Mucosa of descending colon (tissue), 3 donors: ENCODE data around the gene PCDHB12. TPM values are rescaled to one million over a fixed set of nuclear protein-coding genes. Genes with fewer than 3 reads are reported as not detected.
"Not testable (repeated sequence)": the region's sequence is repeated elsewhere in the genome, so short reads cannot be mapped to it uniquely, and the experiment has no call there.

Experiments used
- ATAC-seq: fragments of 200-7000 bp; cut with Tn5 transposase; one replicate; pipeline ENCODE4 v1.9.1; 2020; ENCODE audit warnings: mild to moderate bottlenecking, moderate library complexity
- DNase-seq, 3 donors: peaks; one replicate each; pipeline ENCODE4 v3.0.0-alpha.2; 2020
- H3K36me3 ChIP-seq: fragments of 200-600 bp; one replicate; pipeline ENCODE4 v1.8.0; 2021; ENCODE audit warnings: low read depth, mild to moderate bottlenecking
- H3K4me1 ChIP-seq: fragments of 200-600 bp; one replicate; pipeline ENCODE4 v1.8.0; 2021; ENCODE audit warnings: low read depth, mild to moderate bottlenecking
- H3K4me3 ChIP-seq: fragments of 200-600 bp; one replicate; pipeline ENCODE4 v1.8.0; 2021; ENCODE audit warnings: mild to moderate bottlenecking
- H3K9me3 ChIP-seq: fragments of 200-600 bp; one replicate; pipeline ENCODE4 v1.8.0; 2021; ENCODE audit warnings: mild to moderate bottlenecking
- intact Hi-C, 2 donors: fragments of 100-400 bp; cut with DNase I in 1 of 2; cut with micrococcal nuclease in 1 of 2; formaldehyde crosslinking; loops; one replicate each; pipeline versions ENCODE4 v1.11.0 to v1.11.1; 2022; cut with DNase I, micrococcal nuclease
- long read RNA-seq, 2 donors: library from polyadenylated mRNA; unstranded; transcript quantifications; one replicate each; pipeline ENCODE4 v2.0.0, GENCODE V29; 2019 to 2021
- total RNA-seq, 3 donors: library from RNA; stranded (reverse); fragmentation: NEBNext Ultra II Directional in 2 of 3; extraction: Animal tissue kit (Norgen Biotek cat#: 25700) in 2 of 3; gene quantifications; one replicate each; pipeline versions ENCODE4 v1.2.1 to v1.2.4, GENCODE V29; 2021 to 2023
- TF ChIP-seq, protein P1 (sequence below): fragments of 200-600 bp; IDR thresholded peaks from one replicate; pipeline ENCODE4 v1.8.0; 2022; ENCODE audit warnings: antibody characterized with exemption, mild to moderate bottlenecking
- donor health status: DM: no; HTN: no; CAD: no; lungs with moderate emphysema.
- donor health status: DM: no; HTN: no; CAD: no.
- donor health status: DM: no; HTN: yes; CAD: no.

Gene PCDHB12
- total RNA-seq, result 1 to 10 TPM in 1 of 3 donors, under 1 TPM in 2; 0.52 to 3.9 (median 0.67) TPM
- long read RNA-seq, donor 1, partial matches to known transcripts, result 0 of 4 reads
- long read RNA-seq, donor 1, other reads (novel, unspliced or antisense), result 0 of 4 reads
- long read RNA-seq, donor 2, result 0 reads

DNA sequence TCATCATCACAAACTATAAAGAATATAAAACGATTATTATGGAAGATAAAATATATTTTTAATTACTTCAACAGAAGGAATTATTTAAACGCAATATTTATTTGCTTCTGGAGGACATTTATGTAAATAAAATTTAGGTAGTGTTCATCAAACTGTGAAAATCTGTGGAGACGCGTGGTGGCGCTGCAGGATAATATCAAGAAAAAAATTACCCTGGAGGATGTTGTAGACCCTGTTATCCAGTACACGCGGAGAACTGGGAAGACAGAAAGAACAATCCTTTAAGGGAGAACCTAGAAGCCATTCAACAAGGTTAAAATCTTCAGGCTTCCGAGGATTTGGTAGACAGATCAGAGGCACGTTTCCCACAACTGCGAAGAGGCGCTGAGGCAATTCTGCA, at the start of gene PCDHB12:
PCDHB12 (plus strand) TSS at position 242 of the 400 bp plus-strand sequence. CDS start 189 bp downstream, outside the sequence.
- peaks cover 24% of the 10 kb centered on the region for H3K9me3 ChIP-seq
- TF ChIP-seq, protein P1, sequence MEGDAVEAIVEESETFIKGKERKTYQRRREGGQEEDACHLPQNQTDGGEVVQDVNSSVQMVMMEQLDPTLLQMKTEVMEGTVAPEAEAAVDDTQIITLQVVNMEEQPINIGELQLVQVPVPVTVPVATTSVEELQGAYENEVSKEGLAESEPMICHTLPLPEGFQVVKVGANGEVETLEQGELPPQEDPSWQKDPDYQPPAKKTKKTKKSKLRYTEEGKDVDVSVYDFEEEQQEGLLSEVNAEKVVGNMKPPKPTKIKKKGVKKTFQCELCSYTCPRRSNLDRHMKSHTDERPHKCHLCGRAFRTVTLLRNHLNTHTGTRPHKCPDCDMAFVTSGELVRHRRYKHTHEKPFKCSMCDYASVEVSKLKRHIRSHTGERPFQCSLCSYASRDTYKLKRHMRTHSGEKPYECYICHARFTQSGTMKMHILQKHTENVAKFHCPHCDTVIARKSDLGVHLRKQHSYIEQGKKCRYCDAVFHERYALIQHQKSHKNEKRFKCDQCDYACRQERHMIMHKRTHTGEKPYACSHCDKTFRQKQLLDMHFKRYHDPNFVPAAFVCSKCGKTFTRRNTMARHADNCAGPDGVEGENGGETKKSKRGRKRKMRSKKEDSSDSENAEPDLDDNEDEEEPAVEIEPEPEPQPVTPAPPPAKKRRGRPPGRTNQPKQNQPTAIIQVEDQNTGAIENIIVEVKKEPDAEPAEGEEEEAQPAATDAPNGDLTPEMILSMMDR, result no peak
- DNase-seq (peak in 1 of 3 donors; percentile 4), ATAC-seq (no peak)
- no peak within 1 kb of the TSS for H3K4me3 ChIP-seq
- intact Hi-C loops, result no loop called here
- H3K4me1 ChIP-seq, result no peaks in the 10 kb centered on the region
- H3K36me3 ChIP-seq, result no peaks in the 10 kb centered on the region

DNA sequence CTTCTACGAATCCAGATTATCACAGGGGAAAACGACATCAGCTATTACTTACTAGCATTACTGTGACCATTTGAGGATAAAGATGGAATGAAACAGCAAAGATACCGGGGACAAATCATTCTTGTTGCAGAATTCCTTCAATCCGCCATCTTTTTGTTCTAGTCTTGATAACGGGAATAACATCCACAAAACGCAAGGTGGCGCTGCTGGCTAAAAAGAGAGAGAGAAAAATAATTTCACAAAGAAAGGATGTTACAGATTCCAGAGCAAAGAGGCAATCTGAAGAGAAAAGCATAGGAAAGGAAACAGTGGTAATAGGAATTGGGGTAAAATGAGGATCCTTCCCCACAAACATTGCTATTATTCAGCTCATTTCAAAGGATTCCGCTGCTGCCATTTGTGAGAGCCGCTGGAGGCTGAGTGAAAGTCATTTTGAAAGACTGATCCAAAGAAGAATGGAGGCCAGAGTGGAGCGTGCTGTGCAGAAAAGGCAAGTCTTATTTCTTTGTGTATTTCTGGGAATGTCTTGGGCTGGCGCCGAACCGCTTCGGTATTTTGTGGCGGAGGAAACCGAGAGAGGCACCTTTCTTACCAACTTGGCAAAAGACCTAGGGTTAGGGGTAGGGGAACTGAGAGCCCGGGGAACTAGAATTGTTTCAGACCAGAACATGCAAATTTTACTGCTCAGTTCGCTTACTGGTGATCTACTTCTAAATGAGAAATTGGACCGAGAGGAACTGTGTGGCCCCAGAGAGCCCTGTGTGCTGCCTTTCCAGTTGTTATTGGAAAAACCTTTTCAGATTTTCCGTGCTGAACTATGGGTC, 35.9 kb upstream of the PCDHB12 start, which contains the start of gene PCDHB7:
PCDHB7 (plus strand) TSS at position 264 of the 824 bp plus-strand sequence; CDS start at position 456, 192 bp downstream.
- TF ChIP-seq, protein P1, result no peak
- ATAC-seq (no peak), DNase-seq (no peak)
- no peaks in the 10 kb centered on the region for H3K4me1 ChIP-seq
- no peaks in the 10 kb centered on the region for H3K36me3 ChIP-seq
- H3K4me3 ChIP-seq, result no peak within 1 kb of the TSS
- peaks cover 51% of the 10 kb centered on the region for H3K9me3 ChIP-seq
- intact Hi-C loops, result no loop called here

DNA sequence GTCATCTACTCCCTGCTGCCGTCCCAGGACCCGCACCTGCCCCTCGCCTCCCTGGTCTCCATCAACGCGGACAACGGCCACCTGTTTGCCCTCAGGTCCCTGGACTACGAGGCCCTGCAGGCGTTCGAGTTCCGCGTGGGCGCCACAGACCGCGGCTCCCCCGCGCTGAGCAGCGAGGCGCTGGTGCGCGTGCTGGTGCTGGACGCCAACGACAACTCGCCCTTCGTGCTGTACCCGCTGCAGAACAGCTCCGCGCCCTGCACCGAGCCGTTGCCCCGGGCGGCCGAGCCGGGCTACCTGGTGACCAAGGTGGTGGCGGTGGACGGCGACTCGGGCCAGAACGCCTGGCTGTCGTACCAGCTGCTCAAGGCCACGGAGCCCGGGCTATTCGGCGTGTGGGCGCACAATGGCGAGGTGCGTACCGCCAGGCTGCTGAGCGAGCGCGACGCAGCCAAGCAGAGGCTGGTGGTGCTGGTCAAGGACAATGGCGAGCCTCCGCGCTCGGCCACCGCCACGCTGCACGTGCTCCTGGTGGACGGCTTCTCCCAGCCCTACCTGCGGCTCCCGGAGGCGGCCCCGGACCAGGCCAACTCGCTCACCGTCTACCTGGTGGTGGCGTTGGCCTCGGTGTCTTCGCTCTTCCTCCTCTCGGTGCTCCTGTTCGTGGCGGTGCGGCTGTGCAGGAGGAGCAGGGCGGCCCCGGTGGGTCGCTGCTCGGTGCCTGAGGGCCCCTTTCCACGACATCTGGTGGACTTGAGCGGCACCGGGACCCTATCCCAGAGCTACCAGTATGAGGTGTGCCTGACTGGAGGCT, 34.0 kb upstream of the PCDHB12 start:
- ATAC-seq, DNase-seq, H3K4me3 ChIP-seq, H3K36me3 ChIP-seq, H3K4me1 ChIP-seq, intact Hi-C loops: not testable (repeated sequence)
- H3K9me3 ChIP-seq, result peaks cover 59% of the 10 kb centered on the region

DNA sequence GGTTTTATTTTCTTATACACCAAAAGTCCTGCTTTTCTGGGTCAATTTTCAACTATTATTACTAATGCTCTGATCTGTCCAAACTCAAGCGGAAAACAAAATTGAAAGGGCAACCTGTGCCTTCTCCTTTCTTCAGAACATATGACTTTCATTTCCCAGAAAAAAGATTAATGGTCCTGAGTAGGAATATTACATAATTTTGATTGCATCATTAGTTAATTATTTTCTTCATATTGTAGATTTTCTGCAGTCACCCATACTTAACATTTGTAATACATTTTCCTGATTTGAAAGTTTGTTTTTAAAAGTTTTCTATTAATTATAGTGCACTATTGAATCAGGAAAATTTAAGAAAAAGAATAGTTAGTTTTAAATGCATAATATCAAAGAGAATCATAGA, 32.6 kb upstream of the PCDHB12 start:
- TF ChIP-seq, protein P1, result no peak
- no peak overlapping the region for H3K4me3 ChIP-seq
- ATAC-seq (no peak), DNase-seq (no peak)
- H3K36me3 ChIP-seq, result no peaks in the 10 kb centered on the region
- peaks cover 62% of the 10 kb centered on the region for H3K9me3 ChIP-seq
- no peaks in the 10 kb centered on the region for H3K4me1 ChIP-seq
- intact Hi-C loops, result no loop called here

DNA sequence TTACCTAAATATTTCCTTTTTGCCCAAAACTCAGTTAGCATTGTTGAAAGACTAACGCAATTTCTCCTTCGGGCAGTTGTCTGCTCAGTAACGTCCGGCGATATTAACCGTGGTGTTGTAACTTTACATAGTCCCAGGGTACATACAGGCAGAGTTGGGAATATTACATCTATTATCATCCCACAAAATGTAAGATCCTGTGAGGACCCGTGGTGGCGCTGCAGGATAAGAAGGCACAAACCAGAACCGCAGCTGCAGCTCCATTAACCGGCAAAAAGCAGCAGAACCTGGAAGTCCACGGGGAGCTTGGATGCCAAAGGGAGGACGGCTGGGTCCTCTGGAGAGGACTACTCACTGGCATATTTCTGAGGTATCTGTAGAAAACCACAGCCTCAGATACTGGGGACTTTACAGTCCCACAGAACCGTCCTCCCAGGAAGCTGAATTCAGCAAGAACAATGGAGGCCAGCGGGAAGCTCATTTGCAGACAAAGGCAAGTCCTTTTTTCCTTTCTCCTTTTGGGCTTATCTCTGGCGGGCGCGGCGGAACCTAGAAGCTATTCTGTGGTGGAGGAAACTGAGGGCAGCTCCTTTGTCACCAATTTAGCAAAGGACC, 30.8 kb upstream of the PCDHB12 start, which contains the start of gene PCDHB8:
PCDHB8 (plus strand) TSS at position 214 of the 615 bp plus-strand sequence; CDS start at position 459, 245 bp downstream.
- ATAC-seq, H3K4me1 ChIP-seq, H3K36me3 ChIP-seq, intact Hi-C loops, H3K4me3 ChIP-seq, DNase-seq: not testable (repeated sequence)
- H3K9me3 ChIP-seq, result peaks cover 69% of the 10 kb centered on the region

DNA sequence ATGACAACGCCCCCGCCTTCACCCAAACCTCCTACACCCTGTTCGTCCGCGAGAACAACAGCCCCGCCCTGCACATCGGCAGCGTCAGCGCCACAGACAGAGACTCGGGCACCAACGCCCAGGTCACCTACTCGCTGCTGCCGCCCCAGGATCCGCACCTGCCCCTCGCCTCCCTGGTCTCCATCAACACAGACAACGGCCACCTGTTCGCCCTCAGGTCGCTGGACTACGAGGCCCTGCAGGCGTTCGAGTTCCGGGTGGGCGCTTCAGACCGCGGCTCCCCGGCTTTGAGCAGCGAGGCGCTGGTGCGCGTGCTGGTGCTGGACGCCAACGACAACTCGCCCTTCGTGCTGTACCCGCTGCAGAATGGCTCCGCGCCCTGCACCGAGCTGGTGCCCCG, 29.1 kb upstream of the PCDHB12 start:
- intact Hi-C loops, DNase-seq, ATAC-seq, H3K4me1 ChIP-seq, H3K4me3 ChIP-seq, H3K36me3 ChIP-seq: not testable (repeated sequence)
- H3K9me3 ChIP-seq, result peaks cover 61% of the 10 kb centered on the region

DNA sequence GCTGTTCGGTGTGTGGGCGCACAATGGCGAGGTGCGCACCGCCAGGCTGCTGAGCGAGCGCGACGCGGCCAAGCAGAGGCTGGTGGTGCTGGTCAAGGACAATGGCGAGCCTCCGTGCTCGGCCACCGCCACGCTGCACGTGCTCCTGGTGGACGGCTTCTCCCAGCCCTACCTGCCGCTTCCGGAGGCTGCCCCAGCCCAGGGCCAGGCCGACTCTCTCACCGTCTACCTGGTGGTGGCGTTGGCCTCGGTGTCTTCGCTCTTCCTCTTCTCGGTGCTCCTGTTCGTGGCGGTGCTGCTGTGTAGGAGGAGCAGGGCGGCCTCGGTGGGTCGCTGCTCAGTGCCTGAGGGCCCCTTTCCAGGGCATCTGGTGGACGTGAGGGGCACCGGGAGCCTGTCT, 28.6 kb upstream of the PCDHB12 start:
- H3K4me3 ChIP-seq, H3K36me3 ChIP-seq, H3K4me1 ChIP-seq, intact Hi-C loops, ATAC-seq, DNase-seq: not testable (repeated sequence)
- peaks cover 61% of the 10 kb centered on the region for H3K9me3 ChIP-seq
